ENCODE results near the gene VKORC1.
"Not testable (repeated sequence)": the region's sequence is repeated elsewhere in the genome, so short reads cannot be mapped to it uniquely, and the experiment has no call there.

VKORC1 gene

DNA sequence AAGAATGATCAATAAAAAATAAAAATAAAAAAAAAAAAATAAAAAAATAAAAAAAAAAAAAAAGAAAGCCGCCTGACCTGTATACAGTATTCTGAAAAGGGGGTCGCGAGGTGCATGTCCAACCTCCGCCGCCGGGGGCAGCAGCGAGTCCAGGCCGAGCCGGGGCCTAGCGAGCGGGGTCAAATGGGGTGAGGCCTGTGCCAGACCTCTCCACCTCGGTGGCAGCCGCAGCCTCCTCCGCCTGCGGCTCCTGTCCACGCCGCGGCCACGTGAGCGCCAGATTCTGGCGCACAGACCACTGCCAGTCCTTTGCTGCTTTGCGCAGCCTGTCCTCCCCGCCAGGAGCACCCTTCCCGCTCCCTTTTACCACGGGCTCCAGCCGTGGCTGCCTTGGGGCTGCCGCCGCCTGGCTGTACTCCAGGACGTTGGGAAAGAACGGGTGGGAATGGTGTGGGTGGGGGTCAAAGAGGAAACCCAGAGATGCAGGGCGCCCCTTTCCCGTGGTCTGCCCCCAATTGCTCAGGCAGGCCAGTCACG is 11.1 kb upstream of the VKORC1 start:
- no peak overlapping the region for H3K27ac ChIP-seq
- H3K4me3 ChIP-seq = no peak overlapping the region
- no peaks in the 10 kb centered on the region for H3K9me3 ChIP-seq (ENCODE audit: low read depth, low read length)
- TF ChIP-seq POLR2AphosphoS5 (IDR thresholded peaks at IDR 0.05; ENCODE audit: borderline replicate concordance, low read depth, low read length) = no peak
- no peak for TF ChIP-seq FOXP2 (optimal IDR thresholded peaks at IDR 0.05; ENCODE audit: control extremely low read depth, extremely low read length, insufficient read depth)
- no peak overlapping the region for H3K9ac ChIP-seq (ENCODE audit: insufficient read length)
- no peak for DNase-seq (ENCODE audit: low read depth, low spot score)
- H3K36me3 ChIP-seq (ENCODE audit: insufficient read depth, low read length) = peaks cover 10% of the 10 kb centered on the region; the same call in 1 of the 2 replicates

DNA sequence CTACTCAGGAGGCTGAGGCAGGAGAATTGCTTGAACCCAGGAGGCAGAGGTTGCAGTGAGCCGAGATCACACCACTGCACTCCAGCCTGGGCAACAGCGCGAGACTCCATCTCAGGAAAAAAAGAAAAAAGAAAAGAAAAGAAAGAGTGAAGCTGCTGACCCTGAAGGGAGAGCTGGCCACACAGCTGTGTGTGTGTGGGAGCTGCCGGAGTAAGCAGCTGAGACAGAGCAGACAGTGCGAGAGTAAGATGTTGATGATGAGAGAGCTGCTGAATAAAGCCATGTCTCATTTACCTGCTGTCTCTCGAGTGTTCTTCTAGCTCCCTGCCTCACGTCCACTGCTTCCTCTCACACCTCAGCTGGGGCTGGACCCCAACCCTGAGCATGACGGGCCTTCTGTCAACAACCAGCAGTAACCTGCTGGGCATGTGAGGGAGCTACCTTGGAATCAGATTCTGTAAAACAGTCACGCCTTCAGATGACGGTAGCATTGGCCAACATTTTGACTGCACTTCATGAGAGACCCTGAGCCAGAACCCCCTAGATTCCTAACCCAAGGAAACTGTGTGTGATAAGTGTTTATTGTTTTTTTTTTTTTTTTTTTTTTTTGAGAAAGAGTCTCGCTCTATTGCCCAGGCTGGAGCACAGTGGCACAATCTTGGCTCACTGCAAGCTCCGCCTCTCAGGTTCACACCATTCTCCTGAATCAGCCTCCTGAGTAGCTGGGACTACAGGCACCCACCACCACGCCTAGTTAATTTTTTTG is 6.5 kb upstream of the VKORC1 start:
- H3K36me3 ChIP-seq (ENCODE audit: insufficient read depth, low read length); H3K9ac ChIP-seq (ENCODE audit: insufficient read length); H3K9me3 ChIP-seq (ENCODE audit: low read depth, low read length); DNase-seq (ENCODE audit: low read depth, low spot score); H3K4me3 ChIP-seq; H3K27ac ChIP-seq: not testable (repeated sequence)

- no peak for DNase-seq (ENCODE audit: low read depth, low spot score)
- no peak overlapping the region for H3K9ac ChIP-seq (ENCODE audit: insufficient read length)
- H3K27ac ChIP-seq = no peak overlapping the region
- H3K9me3 ChIP-seq (ENCODE audit: low read depth, low read length) = no peaks in the 10 kb centered on the region
- H3K4me3 ChIP-seq = no peak overlapping the region
- H3K36me3 ChIP-seq (ENCODE audit: insufficient read depth, low read length) = no peaks in the 10 kb centered on the region
- TF ChIP-seq EZH2 (IDR thresholded peaks at IDR 0.05) = no peak
- TF ChIP-seq FOXP2 (optimal IDR thresholded peaks at IDR 0.05; ENCODE audit: control extremely low read depth, extremely low read length, insufficient read depth) = no peak
- TF ChIP-seq POLR2AphosphoS5 (IDR thresholded peaks at IDR 0.05; ENCODE audit: borderline replicate concordance, low read depth, low read length) = no peak
Observed at GRCh38 chr16:31099860-31100638, 5.5 kb upstream of the VKORC1 start.

DNA sequence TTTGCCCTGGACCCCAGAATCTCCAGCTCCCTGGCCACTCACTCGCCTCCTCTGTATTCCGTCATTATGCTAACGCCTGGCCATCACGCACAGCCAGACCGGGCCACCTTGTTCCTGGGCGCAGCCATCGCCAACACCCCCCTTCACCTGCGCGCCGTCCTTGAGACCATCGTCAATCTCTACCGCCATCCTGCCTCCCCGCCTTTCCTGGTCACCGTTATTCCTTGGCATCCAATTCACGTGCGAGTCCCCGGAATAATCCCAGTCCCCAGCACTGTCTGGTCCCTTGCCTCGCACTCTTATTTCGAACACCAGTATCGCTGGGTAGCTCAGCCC is 541 bp downstream of the VKORC1 start:
- no peak for TF ChIP-seq POLR2AphosphoS5 (IDR thresholded peaks at IDR 0.05; ENCODE audit: borderline replicate concordance, low read depth, low read length)
- TF ChIP-seq EZH2 (IDR thresholded peaks at IDR 0.05) = no peak
- TF ChIP-seq FOXP2 (optimal IDR thresholded peaks at IDR 0.05; ENCODE audit: control extremely low read depth, extremely low read length, insufficient read depth) = no peak
- peaks cover 12% of the 10 kb centered on the region; the same call in 1 of the 2 replicates for H3K36me3 ChIP-seq (ENCODE audit: insufficient read depth, low read length)
- H3K9ac ChIP-seq (ENCODE audit: insufficient read length) = peak overlapping the region; percentile 89
- H3K9me3 ChIP-seq (ENCODE audit: low read depth, low read length) = no peaks in the 10 kb centered on the region
- H3K27ac ChIP-seq = 0 out of 2 replicates have a peak overlapping the region, but pooled peaks have one; percentile 78
- H3K4me3 ChIP-seq = peak overlapping the region; percentile 93
- no peak for DNase-seq (ENCODE audit: low read depth, low spot score)

DNA sequence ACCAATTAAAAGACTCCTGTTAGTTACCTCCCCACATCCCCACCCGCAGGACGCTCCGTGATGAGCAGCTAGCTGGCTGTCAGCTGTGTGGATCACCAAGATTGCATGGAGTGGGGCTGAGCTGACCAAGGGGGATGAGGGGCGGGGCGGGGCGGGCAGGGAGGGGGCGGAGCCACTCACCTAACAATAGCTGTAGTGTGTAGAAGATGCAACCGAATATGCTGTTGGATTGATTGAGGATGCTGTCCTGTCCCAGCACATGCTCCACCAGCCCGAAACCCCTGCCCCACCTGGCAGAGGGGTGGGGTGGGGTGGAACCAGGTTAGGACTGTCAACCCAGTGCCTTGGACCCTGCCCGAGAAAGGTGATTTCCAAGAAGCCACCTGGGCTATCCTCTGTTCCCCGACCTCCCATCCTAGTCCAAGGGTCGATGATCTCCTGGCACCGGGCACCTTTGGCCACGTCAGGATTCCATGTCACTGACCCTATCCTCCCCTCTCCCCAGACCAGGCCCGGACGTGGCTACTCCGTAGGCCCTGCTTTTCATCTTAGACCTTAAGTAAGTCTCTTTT is 1.4 kb downstream of the VKORC1 start:
- DNase-seq (ENCODE audit: low read depth, low spot score) = no peak
- TF ChIP-seq POLR2AphosphoS5 (IDR thresholded peaks at IDR 0.05; ENCODE audit: borderline replicate concordance, low read depth, low read length) (no peak), EZH2 (IDR thresholded peaks at IDR 0.05) (no peak), FOXP2 (optimal IDR thresholded peaks at IDR 0.05; ENCODE audit: control extremely low read depth, extremely low read length, insufficient read depth) (no peak)

GRCh38 chr16:31092330-31092729 is 2.3 kb downstream of the VKORC1 start:
- H3K27ac ChIP-seq = no peak overlapping the region
- DNase-seq (ENCODE audit: low read depth, low spot score) = no peak
- H3K9ac ChIP-seq (ENCODE audit: insufficient read length) = no peak overlapping the region
- TF ChIP-seq EZH2 (IDR thresholded peaks at IDR 0.05) = no peak
- TF ChIP-seq POLR2AphosphoS5 (IDR thresholded peaks at IDR 0.05; ENCODE audit: borderline replicate concordance, low read depth, low read length) = no peak
- no peak for TF ChIP-seq FOXP2 (optimal IDR thresholded peaks at IDR 0.05; ENCODE audit: control extremely low read depth, extremely low read length, insufficient read depth)
- no peaks in the 10 kb centered on the region for H3K9me3 ChIP-seq (ENCODE audit: low read depth, low read length)
- no peak overlapping the region for H3K4me3 ChIP-seq
- peaks cover 12% of the 10 kb centered on the region; the same call in 1 of the 2 replicates for H3K36me3 ChIP-seq (ENCODE audit: insufficient read depth, low read length)

More for the DNA sequence above, 1.4 kb downstream of the VKORC1 start:
- Histone ChIP-seq H3K9me3 (ENCODE audit: low read depth, low read length) (no peaks in the 10 kb centered on the region), H3K4me3 (peak overlapping the region; percentile 93), H3K27ac (no peak overlapping the region), H3K36me3 (ENCODE audit: insufficient read depth, low read length) (peaks cover 12% of the 10 kb centered on the region; the same call in 1 of the 2 replicates), H3K9ac (ENCODE audit: insufficient read length) (peak overlapping the region; percentile 51)

- TF ChIP-seq POLR2AphosphoS5 (IDR thresholded peaks at IDR 0.05; ENCODE audit: borderline replicate concordance, low read depth, low read length) (no peak), EZH2 (IDR thresholded peaks at IDR 0.05) (no peak), FOXP2 (optimal IDR thresholded peaks at IDR 0.05; ENCODE audit: control extremely low read depth, extremely low read length, insufficient read depth) (no peak)
- no peak for DNase-seq (ENCODE audit: low read depth, low spot score)
- Histone ChIP-seq H3K4me3 (no peak overlapping the region), H3K9ac (ENCODE audit: insufficient read length) (no peak overlapping the region), H3K27ac (no peak overlapping the region), H3K36me3 (ENCODE audit: insufficient read depth, low read length) (peaks cover 12% of the 10 kb centered on the region; the same call in 1 of the 2 replicates), H3K9me3 (ENCODE audit: low read depth, low read length) (no peaks in the 10 kb centered on the region)
Observed at GRCh38 chr16:31090540-31090939, 4.1 kb downstream of the VKORC1 start.

DNA sequence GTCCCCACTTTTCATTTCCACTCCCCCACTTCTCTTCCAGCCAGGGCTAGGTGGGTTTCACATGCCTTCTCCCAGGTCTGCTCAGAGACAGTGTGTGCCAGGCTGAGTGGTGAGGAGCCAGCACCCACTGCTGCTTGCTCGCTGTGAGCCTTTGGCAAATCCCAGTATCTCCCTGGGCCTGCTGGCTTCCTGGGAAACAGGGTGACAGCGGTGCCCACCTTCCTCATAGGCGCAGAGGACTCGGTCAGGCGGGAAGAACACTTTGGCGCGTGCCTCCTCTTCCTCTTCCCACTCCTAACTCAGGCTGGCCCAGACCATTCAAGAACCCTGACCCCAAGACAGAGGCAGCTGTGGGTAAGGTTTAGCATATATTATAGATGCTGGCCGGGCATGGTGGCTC is 5.4 kb downstream of the VKORC1 start:
- H3K9ac ChIP-seq (ENCODE audit: insufficient read length) = no peak overlapping the region
- H3K4me3 ChIP-seq = no peak overlapping the region
- H3K36me3 ChIP-seq (ENCODE audit: insufficient read depth, low read length) = peaks cover 12% of the 10 kb centered on the region; the same call in 1 of the 2 replicates
- TF ChIP-seq POLR2AphosphoS5 (IDR thresholded peaks at IDR 0.05; ENCODE audit: borderline replicate concordance, low read depth, low read length) (no peak), FOXP2 (optimal IDR thresholded peaks at IDR 0.05; ENCODE audit: control extremely low read depth, extremely low read length, insufficient read depth) (no peak), EZH2 (IDR thresholded peaks at IDR 0.05) (no peak)
- no peak for DNase-seq (ENCODE audit: low read depth, low spot score)
- H3K9me3 ChIP-seq (ENCODE audit: low read depth, low read length) = no peaks in the 10 kb centered on the region
- H3K27ac ChIP-seq = no peak overlapping the region

Data from SK-N-MC (cell line).